ENCODE measurements around the gene WDR31. TPM values are rescaled to one million over a fixed set of nuclear protein-coding genes. Genes with fewer than 3 reads are reported as not detected.

WDR31 gene
- total and polyA plus RNA-seq, 3 experiments from 2014 or later: 0.22 to 1.9 (median 1.3) TPM

- Mint-ChIP-seq H3K27ac (no peak overlapping the region), H3K4me3 (no peak overlapping the region), H3K4me1 (no peaks in the 10 kb centered on the region), H3K27me3 (peaks cover 0 to 4% of the 10 kb centered on the region in 2 donors), H3K36me3 (peaks cover 0 to 3% (median 0%) of the 10 kb centered on the region in 3 donors), H3K9me3 (no peaks in the 10 kb centered on the region)
- ChIA-PET POLR2A (no interaction called here), CTCF (no interaction called here)
- DNase-seq: no peak
- no peaks in the 10 kb centered on the region for H3K4me1 ChIP-seq (ENCODE audit: insufficient read depth, low read length)
- H3K4me3 ChIP-seq (ENCODE audit: low read length): no peak overlapping the region
- H3K27ac ChIP-seq (ENCODE audit: low read depth, low read length): no peak overlapping the region
- no peaks in the 10 kb centered on the region for H3K9me3 ChIP-seq (ENCODE audit: low read length)
- H3K27me3 ChIP-seq (ENCODE audit: insufficient read depth, low read length, poor library complexity, severe bottlenecking): no peaks in the 10 kb centered on the region
- H3K36me3 ChIP-seq (ENCODE audit: insufficient read depth, low read length): no peaks in the 10 kb centered on the region
Observed at GRCh38 chr9:113363336-113363735, 23.3 kb upstream of the WDR31 start.

GRCh38 chr9:113361304-113362018 lies 21.4 kb upstream of the WDR31 start:
- ChIA-PET POLR2A (no interaction called here), CTCF (interaction anchor here (0.8 to 1.0 kb wide), 2 partner anchors 11 to 14 kb away, joined by 3 to 4 read pairs; no protein-coding TSS in a partner anchor)
- Mint-ChIP-seq H3K4me1 (no peaks in the 10 kb centered on the region), H3K27ac (peak overlapping the region in 1 of 8 donors; percentile 49), H3K9me3 (no peaks in the 10 kb centered on the region), H3K36me3 (peaks cover 0 to 3% (median 0%) of the 10 kb centered on the region in 3 donors), H3K4me3 (no peak overlapping the region), H3K27me3 (peaks cover 4 to 5% of the 10 kb centered on the region in 2 donors)
- no peaks in the 10 kb centered on the region for H3K4me1 ChIP-seq (ENCODE audit: insufficient read depth, low read length)
- DNase-seq: no peak
- H3K36me3 ChIP-seq (ENCODE audit: insufficient read depth, low read length): no peaks in the 10 kb centered on the region
- H3K4me3 ChIP-seq (ENCODE audit: low read length): no peak overlapping the region
- no peaks in the 10 kb centered on the region for H3K9me3 ChIP-seq (ENCODE audit: low read length)
- no peak overlapping the region for H3K27ac ChIP-seq (ENCODE audit: low read depth, low read length)
- no peaks in the 10 kb centered on the region for H3K27me3 ChIP-seq (ENCODE audit: insufficient read depth, low read length, poor library complexity, severe bottlenecking)

GRCh38 chr9:113360242-113360842 lies 20.3 kb upstream of the WDR31 start:
- ChIA-PET CTCF (no interaction called here), POLR2A (no interaction called here)
- Mint-ChIP-seq H3K4me3 (no peak overlapping the region), H3K27ac (no peak overlapping the region), H3K4me1 (no peaks in the 10 kb centered on the region), H3K36me3 (peaks cover 0 to 3% (median 0%) of the 10 kb centered on the region in 3 donors), H3K9me3 (no peaks in the 10 kb centered on the region), H3K27me3 (peaks cover 5 to 7% of the 10 kb centered on the region in 2 donors)
- Histone ChIP-seq H3K36me3 (ENCODE audit: insufficient read depth, low read length) (no peaks in the 10 kb centered on the region), H3K4me3 (ENCODE audit: low read length) (no peak overlapping the region), H3K27ac (ENCODE audit: low read depth, low read length) (no peak overlapping the region), H3K9me3 (ENCODE audit: low read length) (no peaks in the 10 kb centered on the region), H3K4me1 (ENCODE audit: insufficient read depth, low read length) (no peaks in the 10 kb centered on the region), H3K27me3 (ENCODE audit: insufficient read depth, low read length, poor library complexity, severe bottlenecking) (no peaks in the 10 kb centered on the region)
- DNase-seq: no peak

GRCh38 chr9:113359385-113359784 lies 19.3 kb upstream of the WDR31 start:
- no peak for DNase-seq
- Mint-ChIP-seq H3K27me3 (peaks cover 5 to 7% of the 10 kb centered on the region in 2 donors), H3K9me3 (no peaks in the 10 kb centered on the region), H3K27ac (no peak overlapping the region), H3K4me3 (no peak overlapping the region), H3K36me3 (peaks cover 0 to 3% (median 0%) of the 10 kb centered on the region in 3 donors), H3K4me1 (no peaks in the 10 kb centered on the region)
- no peak overlapping the region for H3K4me3 ChIP-seq (ENCODE audit: low read length)
- H3K4me1 ChIP-seq (ENCODE audit: insufficient read depth, low read length): no peaks in the 10 kb centered on the region
- H3K27ac ChIP-seq (ENCODE audit: low read depth, low read length): no peak overlapping the region
- ChIA-PET POLR2A (no interaction called here), CTCF (interaction anchor here (0.8 kb wide), 1 partner anchor 11 kb away, joined by 3 read pairs; no protein-coding TSS in a partner anchor)
- H3K36me3 ChIP-seq (ENCODE audit: insufficient read depth, low read length): no peaks in the 10 kb centered on the region
- no peaks in the 10 kb centered on the region for H3K27me3 ChIP-seq (ENCODE audit: insufficient read depth, low read length, poor library complexity, severe bottlenecking)
- no peaks in the 10 kb centered on the region for H3K9me3 ChIP-seq (ENCODE audit: low read length)

GRCh38 chr9:113356686-113357292 lies 16.7 kb upstream of the WDR31 start:
- no peaks in the 10 kb centered on the region for H3K9me3 ChIP-seq (ENCODE audit: low read length)
- ChIA-PET CTCF (no interaction called here), POLR2A (no interaction called here)
- Mint-ChIP-seq H3K9me3 (no peaks in the 10 kb centered on the region), H3K36me3 (peaks cover 0 to 3% (median 0%) of the 10 kb centered on the region in 3 donors), H3K27me3 (peaks cover 8 to 26% of the 10 kb centered on the region in 2 donors), H3K4me3 (no peak overlapping the region), H3K4me1 (no peaks in the 10 kb centered on the region), H3K27ac (no peak overlapping the region)
- DNase-seq: no peak
- peaks cover 4% of the 10 kb centered on the region for H3K27me3 ChIP-seq (ENCODE audit: insufficient read depth, low read length, poor library complexity, severe bottlenecking)
- no peaks in the 10 kb centered on the region for H3K4me1 ChIP-seq (ENCODE audit: insufficient read depth, low read length)
- H3K36me3 ChIP-seq (ENCODE audit: insufficient read depth, low read length): no peaks in the 10 kb centered on the region
- no peak overlapping the region for H3K4me3 ChIP-seq (ENCODE audit: low read length)
- H3K27ac ChIP-seq (ENCODE audit: low read depth, low read length): no peak overlapping the region

GRCh38 chr9:113355040-113355596 lies 15.0 kb upstream of the WDR31 start:
- ChIA-PET CTCF (no interaction called here), POLR2A (no interaction called here)
- H3K36me3 Mint-ChIP-seq: peaks cover 0 to 3% (median 0%) of the 10 kb centered on the region in 3 donors

GRCh38 chr9:113352411-113352810 lies 12.3 kb upstream of the WDR31 start:
- peaks cover 18 to 23% (median 22%) of the 10 kb centered on the region in 3 donors for H3K4me1 Mint-ChIP-seq
- Histone ChIP-seq H3K4me1 (ENCODE audit: insufficient read depth, low read length) (peaks cover 18% of the 10 kb centered on the region), H3K36me3 (ENCODE audit: insufficient read depth, low read length) (no peaks in the 10 kb centered on the region), H3K27me3 (ENCODE audit: insufficient read depth, low read length, poor library complexity, severe bottlenecking) (peaks cover 21% of the 10 kb centered on the region), H3K9me3 (ENCODE audit: low read length) (no peaks in the 10 kb centered on the region), H3K4me3 (ENCODE audit: low read length) (no peak overlapping the region), H3K27ac (ENCODE audit: low read depth, low read length) (no peak overlapping the region)
- no peak for DNase-seq
- no peak overlapping the region for H3K27ac Mint-ChIP-seq
- ChIA-PET POLR2A (no interaction called here), CTCF (no interaction called here)
- H3K4me3 Mint-ChIP-seq: no peak overlapping the region
- H3K27me3 Mint-ChIP-seq: peaks cover 24 to 44% of the 10 kb centered on the region in 2 donors
- H3K9me3 Mint-ChIP-seq: no peaks in the 10 kb centered on the region
- no peaks in the 10 kb centered on the region for H3K36me3 Mint-ChIP-seq

More at GRCh38 chr9:113355040-113355596, 15.0 kb upstream of the WDR31 start:
- Mint-ChIP-seq H3K27me3 (peaks cover 22 to 36% of the 10 kb centered on the region in 2 donors), H3K4me3 (no peak overlapping the region), H3K27ac (no peak overlapping the region), H3K4me1 (peaks cover 13 to 14% (median 13%) of the 10 kb centered on the region in 3 donors), H3K9me3 (no peaks in the 10 kb centered on the region)
- Histone ChIP-seq H3K4me3 (ENCODE audit: low read length) (no peak overlapping the region), H3K36me3 (ENCODE audit: insufficient read depth, low read length) (no peaks in the 10 kb centered on the region), H3K27ac (ENCODE audit: low read depth, low read length) (no peak overlapping the region), H3K9me3 (ENCODE audit: low read length) (no peaks in the 10 kb centered on the region), H3K27me3 (ENCODE audit: insufficient read depth, low read length, poor library complexity, severe bottlenecking) (peaks cover 12% of the 10 kb centered on the region), H3K4me1 (ENCODE audit: insufficient read depth, low read length) (peaks cover 13% of the 10 kb centered on the region)
- no peak for DNase-seq

- Mint-ChIP-seq H3K27me3 (peaks cover 24 to 44% of the 10 kb centered on the region in 2 donors), H3K4me1 (peaks cover 18 to 23% (median 22%) of the 10 kb centered on the region in 3 donors), H3K36me3 (no peaks in the 10 kb centered on the region), H3K9me3 (no peaks in the 10 kb centered on the region), H3K4me3 (no peak overlapping the region), H3K27ac (no peak overlapping the region)
- CTCF ChIA-PET: no interaction called here
- Histone ChIP-seq H3K36me3 (ENCODE audit: insufficient read depth, low read length) (no peaks in the 10 kb centered on the region), H3K4me1 (ENCODE audit: insufficient read depth, low read length) (peaks cover 18% of the 10 kb centered on the region), H3K9me3 (ENCODE audit: low read length) (no peaks in the 10 kb centered on the region), H3K27me3 (ENCODE audit: insufficient read depth, low read length, poor library complexity, severe bottlenecking) (peaks cover 21% of the 10 kb centered on the region), H3K4me3 (ENCODE audit: low read length) (no peak overlapping the region), H3K27ac (ENCODE audit: low read depth, low read length) (no peak overlapping the region)
- no peak for DNase-seq
- POLR2A ChIA-PET: no interaction called here
Observed at GRCh38 chr9:113352006-113352405, 11.9 kb upstream of the WDR31 start.
